A549 (cell line): ENCODE data around the gene ZG16. TPM values are rescaled to one million over a fixed set of nuclear protein-coding genes. Genes with fewer than 3 reads are reported as not detected.

ENCODE experiments used
- ATAC-seq, 2 experiments: fragments of 200-7000 bp in 1 of 2; fragments of >200 bp in 1 of 2; cut with Nextera tagmentation in 1 of 2; cut with Tn5 transposase in 1 of 2; 3 replicates each; pipeline versions ENCODE4 v1.8.0 to v1.9.1; 2018 to 2020; ENCODE audit warnings: mild to moderate bottlenecking in 1 of 2, moderate library complexity in 1 of 2
- CTCF ChIA-PET: fragments of 300-600 bp; sonication (Branson Sonifier 250); formaldehyde crosslinking; extraction: SDS; loops from one replicate; lab custom pipeline; 2021; ENCODE audit warnings: antibody characterized with exemption, inconsistent platforms; lab: Yijun Ruan, JAX
- POLR2A ChIA-PET: fragments of 350-600 bp; formaldehyde crosslinking; extraction: SDS; loops from one replicate; lab custom pipeline; 2021; ENCODE audit warnings: antibody characterized with exemption, inconsistent platforms; lab: Yijun Ruan, JAX
- DNase-seq, 2 experiments: peaks; one replicate each; pipeline versions ENCODE4 v3.0.0 to v3.0.0-alpha.2; 2011 to 2016; ENCODE audit warnings: low read depth in 1 of 2, low spot score in 1 of 2
- FAIRE-seq: peaks from 2 replicates; lab custom pipeline; 2011; peaks lifted over from hg19 to GRCh38; lab: Jason Lieb, UNC
- H3K27ac ChIP-seq, 2 experiments: fragments of >200 bp; sonication (Bioruptor Twin); formaldehyde crosslinking; 3 replicates each; pipeline ENCODE4 v1.5.1; 2016 to 2017
- H3K4me1 ChIP-seq: fragments of >200 bp; sonication (Bioruptor Twin); formaldehyde crosslinking; 3 replicates; pipeline ENCODE4 v1.6.1; 2016
- H3K4me2 ChIP-seq: fragments of >200 bp; sonication (Bioruptor Twin); formaldehyde crosslinking; 3 replicates; pipeline ENCODE4 v1.6.1; 2016
- H3K4me3 ChIP-seq: fragments of >200 bp; sonication (Bioruptor Twin); formaldehyde crosslinking; 3 replicates; pipeline ENCODE4 v1.5.1; 2016
- H3K9me3 ChIP-seq: fragments of >200 bp; sonication (Bioruptor Twin); formaldehyde crosslinking; 3 replicates; pipeline ENCODE4 v1.6.1; 2016
- CBX8 ChIP-seq: fragments of 200-600 bp; sonication (generic); IDR thresholded peaks from 2 replicates; pipeline ENCODE4 v1.6.1; 2016
- CEBPB ChIP-seq, 2 experiments: fragments of >200 bp in 1 of 2; sonication (Bioruptor Twin) in 1 of 2; formaldehyde crosslinking in 1 of 2; IDR thresholded peaks; 2 replicates each; pipeline ENCODE4 v1.6.1; 2012 to 2016
- EHMT2 ChIP-seq: fragments of 200-600 bp; sonication (generic); IDR thresholded peaks from 2 replicates; pipeline ENCODE4 v1.6.1; 2016; ENCODE audit warnings: antibody characterized with exemption, low read depth, mild to moderate bottlenecking, moderate library complexity
- EP300 ChIP-seq, 2 experiments: fragments of >200 bp; sonication (Bioruptor Twin); formaldehyde crosslinking; IDR thresholded peaks; 2 replicates in 1 of 2; 3 replicates in 1 of 2; pipeline ENCODE4 v1.6.1; 2016 to 2017
- FOSB ChIP-seq: fragments of 250-450 bp; sonication (Bioruptor Pico); IDR thresholded peaks from 2 replicates; pipeline ENCODE4 v1.5.0; 2020; ENCODE audit warnings: mild to moderate bottlenecking, moderate library complexity
- HDAC2 ChIP-seq: fragments of 200-600 bp; sonication (generic); IDR thresholded peaks from 2 replicates; pipeline ENCODE4 v1.6.1; 2016
- HOXA7 ChIP-seq: fragments of 250-450 bp; sonication (Bioruptor Pico); IDR thresholded peaks from 2 replicates; pipeline ENCODE4 v1.5.0; 2020; ENCODE audit warnings: mild to moderate bottlenecking, moderate library complexity
- HOXB13 ChIP-seq: fragments of 250-450 bp; sonication (Bioruptor Pico); IDR thresholded peaks from 2 replicates; pipeline ENCODE4 v1.5.0; 2020; ENCODE audit warnings: low read depth, mild to moderate bottlenecking, moderate library complexity
- HOXB5 ChIP-seq: fragments of 250-450 bp; sonication (Bioruptor Pico); IDR thresholded peaks from 2 replicates; pipeline ENCODE4 v1.5.0; 2020; ENCODE audit warnings: mild to moderate bottlenecking, moderate library complexity
- KDM1A ChIP-seq: fragments of 200-600 bp; sonication (generic); IDR thresholded peaks from 2 replicates; pipeline ENCODE4 v1.6.1; 2016; ENCODE audit warnings: low read depth, mild to moderate bottlenecking
- KDM5A ChIP-seq: fragments of 200-600 bp; sonication (generic); IDR thresholded peaks from 2 replicates; pipeline ENCODE4 v1.6.1; 2016; ENCODE audit warnings: antibody characterized with exemption, mild to moderate bottlenecking
- MYC ChIP-seq: IDR thresholded peaks from 2 replicates; pipeline ENCODE4 v1.6.1; 2012; ENCODE audit warnings: mild to moderate bottlenecking, inconsistent platforms, low read length, improper control_type of control experiment, borderline replicate concordance
- PHF8 ChIP-seq: fragments of 200-600 bp; sonication (generic); IDR thresholded peaks from 2 replicates; pipeline ENCODE4 v1.6.1; 2016; ENCODE audit warnings: low read depth, mild to moderate bottlenecking, antibody characterized with exemption, moderate library complexity, borderline replicate concordance
- POLR2AphosphoS2 ChIP-seq: conservative IDR thresholded peaks from 2 replicates; pipeline ENCODE4 v1.6.1; 2012; ENCODE audit warnings: low read length, improper control_type of control experiment, inconsistent platforms
- RAD21 ChIP-seq, 2 experiments: fragments of >200 bp in 1 of 2; sonication (Bioruptor Twin) in 1 of 2; formaldehyde crosslinking in 1 of 2; IDR thresholded peaks in 1 of 2; conservative IDR thresholded peaks in 1 of 2; 2 replicates in 1 of 2; 3 replicates in 1 of 2; pipeline ENCODE4 v1.6.1; 2012 to 2018; ENCODE audit warnings: inconsistent platforms in 1 of 2
- RCOR1 ChIP-seq: fragments of 150-350 bp; IDR thresholded peaks from 2 replicates; pipeline ENCODE4 v1.6.1; 2014; ENCODE audit warnings: antibody characterized with exemption, low read length, low read depth
- RFX5 ChIP-seq: fragments of 450-650 bp; IDR thresholded peaks from 2 replicates; pipeline ENCODE4 v1.7.1; 2014; ENCODE audit warnings: antibody characterized with exemption, mild to moderate bottlenecking, moderate library complexity
- RNF2 ChIP-seq: fragments of 200-600 bp; sonication (generic); IDR thresholded peaks from 2 replicates; pipeline ENCODE4 v1.6.1; 2016; ENCODE audit warnings: low read depth, mild to moderate bottlenecking, antibody characterized with exemption, moderate library complexity, borderline replicate concordance
- SREBF2 ChIP-seq: fragments of 450-650 bp; IDR thresholded peaks from 2 replicates; pipeline ENCODE4 v1.6.1; 2014; ENCODE audit warnings: mild to moderate bottlenecking, moderate library complexity
- TFCP2L1 ChIP-seq: fragments of 250-450 bp; sonication (Bioruptor Pico); IDR thresholded peaks from 2 replicates; pipeline ENCODE4 v1.5.0; 2021; ENCODE audit warnings: mild to moderate bottlenecking
- ZSCAN20 ChIP-seq: fragments of 250-450 bp; sonication (Bioruptor Pico); IDR thresholded peaks from 2 replicates; pipeline ENCODE4 v1.8.0; 2022; ENCODE audit warnings: mild to moderate bottlenecking, moderate library complexity
- WGBS: methylation state at CpG from one replicate; pipeline ENCODE4 v1.1.6; 2017; ENCODE audit errors: missing lambda C conversion rate; 5-methylcytosine and 5-hydroxymethylcytosine counted together
- polyA plus RNA-seq, 4 experiments: library from polyadenylated mRNA; depleted of rRNA in 3 of 4; stranded (reverse); fragments of >200 nt; fragmentation: RNase III in 1 of 4; extraction: RNeasy Plus Mini Kit Qiagen cat#74134 plus additional on column Dnase treatment in 1 of 4; gene quantifications; 2 replicates in 3 of 4; 3 replicates in 1 of 4; pipeline ENCODE4 v1.2.3, GENCODE V29; 2011 to 2017
- TF ChIP-seq, protein P1 (sequence below): fragments of >200 bp; sonication (Bioruptor Twin); formaldehyde crosslinking; IDR thresholded peaks from 2 replicates; pipeline ENCODE4 v1.6.1; 2016
- TF ChIP-seq, protein P2 (sequence below): IDR thresholded peaks from 2 replicates; pipeline ENCODE4 v1.6.1; 2012
- TF ChIP-seq, protein P3 (sequence below): fragments of >200 bp; sonication (Bioruptor Twin); formaldehyde crosslinking; IDR thresholded peaks from 3 replicates; pipeline ENCODE4 v1.5.1; 2016
- TF ChIP-seq, protein P4 (sequence below): fragments of >200 bp; sonication (Bioruptor Twin); formaldehyde crosslinking; IDR thresholded peaks from 3 replicates; pipeline ENCODE4 v1.6.1; 2016
- TF ChIP-seq, protein P5 (sequence below): fragments of 200-600 bp; sonication (generic); IDR thresholded peaks from 2 replicates; pipeline ENCODE4 v1.6.1; 2016; ENCODE audit warnings: antibody characterized with exemption, mild to moderate bottlenecking, moderate library complexity

ZG16 gene
- polyA plus RNA-seq, 2 of the 4 experiments (the other 2 are of a cell fraction): not detected

DNA sequence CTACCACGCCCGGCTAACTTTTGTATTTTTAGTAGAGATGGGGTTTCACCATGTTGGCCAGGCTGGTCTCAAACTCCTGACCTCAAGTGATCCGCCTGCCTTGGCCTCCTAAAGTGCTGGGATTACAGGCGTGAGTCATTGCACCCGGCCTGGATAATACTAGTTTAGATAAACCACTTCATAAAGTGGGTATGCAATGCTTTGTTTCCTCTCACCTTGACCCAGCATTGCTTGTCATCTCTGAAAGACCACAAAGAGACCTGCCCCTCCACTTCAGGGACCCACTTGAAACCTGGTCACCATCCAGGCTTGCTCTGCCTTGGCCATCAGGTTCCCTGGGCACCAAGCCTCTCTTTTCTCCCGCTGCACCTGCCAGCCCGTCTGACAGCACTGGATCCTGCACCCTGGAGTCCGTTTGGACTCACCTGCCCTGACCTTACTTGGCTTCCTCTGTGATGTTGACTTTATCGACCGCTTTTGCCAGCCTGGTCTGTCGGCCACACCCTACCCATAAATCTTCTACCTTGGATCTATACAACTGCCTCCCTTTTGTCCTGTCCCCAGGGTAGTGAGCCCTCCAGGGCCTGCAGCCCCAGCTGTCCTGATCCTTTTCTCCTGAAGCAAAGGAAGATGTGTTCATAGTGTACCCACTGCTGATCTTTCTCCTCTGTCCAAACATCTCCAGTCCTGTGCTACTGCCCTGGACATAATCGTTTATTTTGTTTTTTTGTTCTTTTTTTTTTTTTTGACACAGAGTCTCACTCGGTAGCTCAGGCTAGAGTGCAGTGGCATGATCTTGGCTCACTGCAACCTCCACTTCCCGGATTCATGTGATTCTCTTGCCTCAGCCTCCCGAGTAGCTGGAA is 12.7 kb upstream of the ZG16 start:
- no peaks in the 10 kb centered on the region for H3K4me1 ChIP-seq
- no peak overlapping the region for H3K27ac ChIP-seq
- no peak overlapping the region for H3K4me2 ChIP-seq
- ChIA-PET CTCF (interaction anchor here (0.9 to 1.7 kb wide), 2 partner anchors 36 to 74 kb away, joined by 3 to 6 read pairs; no protein-coding TSS in a partner anchor), POLR2A (no interaction called here)
- TF ChIP-seq HDAC2: no peak
- TF ChIP-seq HOXB13: no peak
- TF ChIP-seq CBX8: no peak
- TF ChIP-seq, protein P1, sequence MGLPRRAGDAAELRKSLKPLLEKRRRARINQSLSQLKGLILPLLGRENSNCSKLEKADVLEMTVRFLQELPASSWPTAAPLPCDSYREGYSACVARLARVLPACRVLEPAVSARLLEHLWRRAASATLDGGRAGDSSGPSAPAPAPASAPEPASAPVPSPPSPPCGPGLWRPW: no peak
- no peak for TF ChIP-seq RCOR1
- TF ChIP-seq, protein P2, sequence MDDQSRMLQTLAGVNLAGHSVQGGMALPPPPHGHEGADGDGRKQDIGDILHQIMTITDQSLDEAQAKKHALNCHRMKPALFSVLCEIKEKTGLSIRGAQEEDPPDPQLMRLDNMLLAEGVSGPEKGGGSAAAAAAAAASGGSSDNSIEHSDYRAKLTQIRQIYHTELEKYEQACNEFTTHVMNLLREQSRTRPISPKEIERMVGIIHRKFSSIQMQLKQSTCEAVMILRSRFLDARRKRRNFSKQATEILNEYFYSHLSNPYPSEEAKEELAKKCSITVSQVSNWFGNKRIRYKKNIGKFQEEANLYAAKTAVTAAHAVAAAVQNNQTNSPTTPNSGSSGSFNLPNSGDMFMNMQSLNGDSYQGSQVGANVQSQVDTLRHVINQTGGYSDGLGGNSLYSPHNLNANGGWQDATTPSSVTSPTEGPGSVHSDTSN: no peak
- no peak for TF ChIP-seq RFX5
- TF ChIP-seq CEBPB (IDR thresholded peaks at IDR 0.05): no peak
- no peak for TF ChIP-seq HOXA7 (CRISPR knock-in tag)
- no peak for TF ChIP-seq POLR2AphosphoS2
- no peak for TF ChIP-seq RAD21 (conservative IDR thresholded peaks at IDR 0.05 in 1 of 2, IDR thresholded peaks at IDR 0.05 in 1 of 2)
- TF ChIP-seq KDM5A: no peak
- TF ChIP-seq HOXB5 (CRISPR knock-in tag): no peak
- TF ChIP-seq SREBF2: no peak
- TF ChIP-seq, protein P3, sequence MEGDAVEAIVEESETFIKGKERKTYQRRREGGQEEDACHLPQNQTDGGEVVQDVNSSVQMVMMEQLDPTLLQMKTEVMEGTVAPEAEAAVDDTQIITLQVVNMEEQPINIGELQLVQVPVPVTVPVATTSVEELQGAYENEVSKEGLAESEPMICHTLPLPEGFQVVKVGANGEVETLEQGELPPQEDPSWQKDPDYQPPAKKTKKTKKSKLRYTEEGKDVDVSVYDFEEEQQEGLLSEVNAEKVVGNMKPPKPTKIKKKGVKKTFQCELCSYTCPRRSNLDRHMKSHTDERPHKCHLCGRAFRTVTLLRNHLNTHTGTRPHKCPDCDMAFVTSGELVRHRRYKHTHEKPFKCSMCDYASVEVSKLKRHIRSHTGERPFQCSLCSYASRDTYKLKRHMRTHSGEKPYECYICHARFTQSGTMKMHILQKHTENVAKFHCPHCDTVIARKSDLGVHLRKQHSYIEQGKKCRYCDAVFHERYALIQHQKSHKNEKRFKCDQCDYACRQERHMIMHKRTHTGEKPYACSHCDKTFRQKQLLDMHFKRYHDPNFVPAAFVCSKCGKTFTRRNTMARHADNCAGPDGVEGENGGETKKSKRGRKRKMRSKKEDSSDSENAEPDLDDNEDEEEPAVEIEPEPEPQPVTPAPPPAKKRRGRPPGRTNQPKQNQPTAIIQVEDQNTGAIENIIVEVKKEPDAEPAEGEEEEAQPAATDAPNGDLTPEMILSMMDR: no peak
- no peak for TF ChIP-seq EP300 (IDR thresholded peaks at IDR 0.05)
- TF ChIP-seq, protein P4, sequence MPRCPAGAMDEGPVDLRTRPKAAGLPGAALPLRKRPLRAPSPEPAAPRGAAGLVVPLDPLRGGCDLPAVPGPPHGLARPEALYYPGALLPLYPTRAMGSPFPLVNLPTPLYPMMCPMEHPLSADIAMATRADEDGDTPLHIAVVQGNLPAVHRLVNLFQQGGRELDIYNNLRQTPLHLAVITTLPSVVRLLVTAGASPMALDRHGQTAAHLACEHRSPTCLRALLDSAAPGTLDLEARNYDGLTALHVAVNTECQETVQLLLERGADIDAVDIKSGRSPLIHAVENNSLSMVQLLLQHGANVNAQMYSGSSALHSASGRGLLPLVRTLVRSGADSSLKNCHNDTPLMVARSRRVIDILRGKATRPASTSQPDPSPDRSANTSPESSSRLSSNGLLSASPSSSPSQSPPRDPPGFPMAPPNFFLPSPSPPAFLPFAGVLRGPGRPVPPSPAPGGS: no peak
- TF ChIP-seq FOSB (CRISPR knock-in tag): no peak
- no peak for TF ChIP-seq MYC
- WGBS: 59% methylated on average over 15 of the region's 15 CpGs
- DNase-seq (no peak), ATAC-seq (no peak), FAIRE-seq (no peak)
- no peaks in the 10 kb centered on the region for H3K9me3 ChIP-seq
- H3K4me3 ChIP-seq: no peak overlapping the region

DNA sequence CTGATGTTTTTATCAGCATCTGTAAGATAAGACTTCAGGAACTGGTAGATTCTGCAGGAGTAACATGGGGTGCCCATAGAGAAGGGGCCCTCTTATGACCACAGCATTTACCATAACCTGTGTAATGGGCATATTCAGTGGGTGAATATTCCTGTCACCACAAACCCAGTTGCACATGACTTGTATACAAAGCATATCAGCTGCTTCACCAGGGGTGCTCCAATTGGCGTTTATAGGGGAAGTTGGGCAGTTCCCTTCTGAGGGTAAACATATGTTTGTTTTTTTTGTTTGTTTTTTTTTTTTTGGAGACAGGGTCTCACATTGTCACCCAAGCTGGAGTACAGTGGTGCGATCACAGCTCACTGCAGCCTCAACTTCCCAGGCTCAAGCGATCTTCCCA is 11.5 kb upstream of the ZG16 start:
- 76% methylated on average over 3 of the region's 3 CpGs for WGBS
- CTCF ChIA-PET: interaction anchor here (0.6 to 1.7 kb wide), 4 partner anchors 23 to 179 kb away, joined by 3 to 6 read pairs (median 4); no protein-coding TSS in a partner anchor
- FAIRE-seq: no peak
- TF ChIP-seq HOXA7 (CRISPR knock-in tag) (no peak), PHF8 (no peak), RNF2 (no peak), TFCP2L1 (no peak), KDM1A (no peak), EHMT2 (no peak), HOXB5 (CRISPR knock-in tag) (no peak), CBX8 (no peak), ZSCAN20 (CRISPR knock-in tag) (no peak)
- TF ChIP-seq, protein P5, sequence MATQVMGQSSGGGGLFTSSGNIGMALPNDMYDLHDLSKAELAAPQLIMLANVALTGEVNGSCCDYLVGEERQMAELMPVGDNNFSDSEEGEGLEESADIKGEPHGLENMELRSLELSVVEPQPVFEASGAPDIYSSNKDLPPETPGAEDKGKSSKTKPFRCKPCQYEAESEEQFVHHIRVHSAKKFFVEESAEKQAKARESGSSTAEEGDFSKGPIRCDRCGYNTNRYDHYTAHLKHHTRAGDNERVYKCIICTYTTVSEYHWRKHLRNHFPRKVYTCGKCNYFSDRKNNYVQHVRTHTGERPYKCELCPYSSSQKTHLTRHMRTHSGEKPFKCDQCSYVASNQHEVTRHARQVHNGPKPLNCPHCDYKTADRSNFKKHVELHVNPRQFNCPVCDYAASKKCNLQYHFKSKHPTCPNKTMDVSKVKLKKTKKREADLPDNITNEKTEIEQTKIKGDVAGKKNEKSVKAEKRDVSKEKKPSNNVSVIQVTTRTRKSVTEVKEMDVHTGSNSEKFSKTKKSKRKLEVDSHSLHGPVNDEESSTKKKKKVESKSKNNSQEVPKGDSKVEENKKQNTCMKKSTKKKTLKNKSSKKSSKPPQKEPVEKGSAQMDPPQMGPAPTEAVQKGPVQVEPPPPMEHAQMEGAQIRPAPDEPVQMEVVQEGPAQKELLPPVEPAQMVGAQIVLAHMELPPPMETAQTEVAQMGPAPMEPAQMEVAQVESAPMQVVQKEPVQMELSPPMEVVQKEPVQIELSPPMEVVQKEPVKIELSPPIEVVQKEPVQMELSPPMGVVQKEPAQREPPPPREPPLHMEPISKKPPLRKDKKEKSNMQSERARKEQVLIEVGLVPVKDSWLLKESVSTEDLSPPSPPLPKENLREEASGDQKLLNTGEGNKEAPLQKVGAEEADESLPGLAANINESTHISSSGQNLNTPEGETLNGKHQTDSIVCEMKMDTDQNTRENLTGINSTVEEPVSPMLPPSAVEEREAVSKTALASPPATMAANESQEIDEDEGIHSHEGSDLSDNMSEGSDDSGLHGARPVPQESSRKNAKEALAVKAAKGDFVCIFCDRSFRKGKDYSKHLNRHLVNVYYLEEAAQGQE: no peak
- TF ChIP-seq, protein P3: no peak

More for the DNA sequence above, 11.5 kb upstream of the ZG16 start:
- Histone ChIP-seq H3K27ac (no peak overlapping the region), H3K9me3 (no peaks in the 10 kb centered on the region), H3K4me3 (no peak overlapping the region), H3K4me1 (no peaks in the 10 kb centered on the region), H3K4me2 (no peak overlapping the region)
- DNase-seq: no peak
- no peak for ATAC-seq
- POLR2A ChIA-PET: no interaction called here
